Liver (tissue), 9 donors: ENCODE measurements around the gene ZNF426. TPM values are rescaled to one million over a fixed set of nuclear protein-coding genes. Genes with fewer than 3 reads are reported as not detected.
"Not testable (repeated sequence)": the region's sequence is repeated elsewhere in the genome, so short reads cannot be mapped to it uniquely, and the experiment has no call there.

Source experiments
- DNase-seq: peaks from one replicate; pipeline ENCODE4 v3.0.0-alpha.2; 2017; ENCODE audit warnings: low spot score
- H3K27ac ChIP-seq, 2 donors: one replicate each; pipeline ENCODE4 v1.7.0; 2013; ENCODE audit warnings: inconsistent platforms in 2 of 2, low read length in 2 of 2, control low read depth in 1 of 2, low read depth in 1 of 2, mild to moderate bottlenecking in 1 of 2
- H3K27me3 ChIP-seq, 4 donors: one replicate each; pipeline versions ENCODE4 v1.6.1 to v1.7.0; 2013; ENCODE audit warnings: low read length in 3 of 4, inconsistent platforms in 1 of 4, mild to moderate bottlenecking in 1 of 4, moderate library complexity in 1 of 4; ENCODE audit not compliant: control insufficient read depth in 4 of 4, insufficient read depth in 4 of 4
- H3K36me3 ChIP-seq, 4 donors: one replicate each; pipeline versions ENCODE4 v1.6.1 to v1.7.0; 2013; ENCODE audit warnings: low read length in 3 of 4, mild to moderate bottlenecking in 3 of 4, low read depth in 1 of 4, moderate library complexity in 1 of 4; ENCODE audit not compliant: control insufficient read depth in 4 of 4, insufficient read depth in 3 of 4
- H3K4me1 ChIP-seq, 4 donors: one replicate each; pipeline versions ENCODE4 v1.6.1 to v1.7.0; 2013; ENCODE audit warnings: low read length in 3 of 4, mild to moderate bottlenecking in 3 of 4, moderate library complexity in 1 of 4; ENCODE audit not compliant: control insufficient read depth in 4 of 4, insufficient read depth in 4 of 4
- H3K4me3 ChIP-seq, 3 donors: one replicate each; pipeline versions ENCODE4 v1.6.1 to v1.7.0; 2013; ENCODE audit warnings: low read length in 3 of 3, control low read depth in 1 of 3, low read depth in 1 of 3, mild to moderate bottlenecking in 1 of 3
- H3K9ac ChIP-seq, 2 donors: one replicate each; pipeline ENCODE4 v1.7.0; 2013; ENCODE audit warnings: low read length in 2 of 2, mild to moderate bottlenecking in 2 of 2, moderate library complexity in 2 of 2, control low read depth in 1 of 2, low read depth in 1 of 2
- H3K9me3 ChIP-seq, 4 donors: one replicate each; pipeline versions ENCODE4 v1.6.1 to v1.7.0; 2013; ENCODE audit warnings: low read length in 3 of 4; ENCODE audit not compliant: control insufficient read depth in 4 of 4
- ATF3 ChIP-seq: IDR thresholded peaks from 2 replicates; pipeline ENCODE4 v1.6.1; 2016; ENCODE audit warnings: antibody characterized with exemption
- EGR1 ChIP-seq, 2 donors: IDR thresholded peaks; 2 replicates each; pipeline ENCODE4 v1.6.1; 2016 to 2018; ENCODE audit warnings: antibody characterized with exemption in 2 of 2, low read depth in 2 of 2
- FOXA2 ChIP-seq: IDR thresholded peaks from 2 replicates; pipeline ENCODE4 v1.6.1; 2016; ENCODE audit warnings: antibody characterized with exemption
- GABPA ChIP-seq, 2 donors: IDR thresholded peaks in 1 of 2; conservative IDR thresholded peaks in 1 of 2; 2 replicates each; pipeline ENCODE4 v1.6.1; 2016; ENCODE audit warnings: antibody characterized with exemption in 2 of 2, mild to moderate bottlenecking in 1 of 2, moderate library complexity in 1 of 2
- NR2F2 ChIP-seq: IDR thresholded peaks from 2 replicates; pipeline ENCODE4 v1.6.1; 2016; ENCODE audit warnings: antibody characterized with exemption
- RAD21 ChIP-seq, 2 donors: IDR thresholded peaks; 2 replicates each; pipeline ENCODE4 v1.6.1; 2016; ENCODE audit warnings: antibody characterized with exemption in 2 of 2, mild to moderate bottlenecking in 2 of 2
- RXRA ChIP-seq, 2 donors: IDR thresholded peaks; 2 replicates each; pipeline ENCODE4 v1.6.1; 2017 to 2018; ENCODE audit warnings: antibody characterized with exemption in 2 of 2, mild to moderate bottlenecking in 1 of 2
- YY1 ChIP-seq: IDR thresholded peaks from 2 replicates; pipeline ENCODE4 v1.6.1; 2016; ENCODE audit warnings: antibody characterized with exemption, mild to moderate bottlenecking
- ZBTB33 ChIP-seq: IDR thresholded peaks from 2 replicates; pipeline ENCODE4 v1.6.1; 2016; ENCODE audit warnings: antibody characterized with exemption
- WGBS: extraction: QIAGEN DNeasy Blood & Tissue Kit; methylation state at CpG from one replicate; pipeline ENCODE4 v1.1.7; 2013; 5-methylcytosine and 5-hydroxymethylcytosine counted together
- polyA plus RNA-seq, 2 donors: library from polyadenylated mRNA; stranded (reverse) in 1 of 2; unstranded in 1 of 2; fragments of 200-250 nt in 1 of 2; fragments of >200 nt in 1 of 2; fragmentation: Nextera tagmentation in 1 of 2; extraction: Ambion mirVana in 1 of 2; gene quantifications; one replicate each; pipeline versions ENCODE4 v1.2.1 to v1.2.3, GENCODE V29; 2013 to 2015
- total RNA-seq, 2 donors: library from RNA; depleted of rRNA; stranded (reverse); fragments of >200 nt; gene quantifications; one replicate each; pipeline ENCODE4 v1.2.3, GENCODE V29; 2014
- TF ChIP-seq, protein P1 (sequence below): fragments of 150-350 bp; IDR thresholded peaks from 2 replicates; pipeline ENCODE4 v1.5.1; 2017; ENCODE audit warnings: improper control_type of control experiment, low read depth, low read length; ENCODE audit not compliant: missing input control
- TF ChIP-seq, protein P2 (sequence below): IDR thresholded peaks from 2 replicates; pipeline ENCODE4 v1.6.1; 2016; ENCODE audit warnings: antibody characterized with exemption, mild to moderate bottlenecking
- donor health status: healthy.
- donor health status: healthy.
- donor health status: healthy.
- donor health status: healthy.
- donor health status: healthy.

ZNF426 gene
- total and polyA plus RNA-seq, 4 donors = 0.75 to 6.8 (median 2.8) TPM

- DNase-seq = no peak
Observed at GRCh38 chr19:9547870-9548269, 9.4 kb upstream of the ZNF426 start.

GRCh38 chr19:9541281-9541680 is 2.8 kb upstream of the ZNF426 start:
- H3K4me3 ChIP-seq, H3K36me3 ChIP-seq, H3K4me1 ChIP-seq, H3K9ac ChIP-seq, H3K27me3 ChIP-seq, DNase-seq, H3K27ac ChIP-seq: not testable (repeated sequence)
- 91% methylated on average over 12 of the region's 12 CpGs for WGBS
- H3K9me3 ChIP-seq = peaks cover 5 to 24% (median 18%) of the 10 kb centered on the region in 4 donors

More at GRCh38 chr19:9547870-9548269, 9.4 kb upstream of the ZNF426 start:
- Histone ChIP-seq H3K9ac (no peak overlapping the region), H3K4me1 (no peaks in the 10 kb centered on the region), H3K9me3 (peaks cover 16 to 48% (median 23%) of the 10 kb centered on the region in 4 donors), H3K27me3 (no peaks in the 10 kb centered on the region), H3K36me3 (no peaks in the 10 kb centered on the region), H3K27ac (no peak overlapping the region), H3K4me3 (peak overlapping the region in 1 of 3 donors; percentile 2)
- 93% methylated on average over 11 of the region's 11 CpGs for WGBS
- TF ChIP-seq RXRA (IDR thresholded peaks at IDR 0.05) (no peak), YY1 (no peak), RAD21 (IDR thresholded peaks at IDR 0.05) (no peak), NR2F2 (no peak), GABPA (IDR thresholded peaks at IDR 0.05 in 1 of 2, conservative IDR thresholded peaks at IDR 0.05 in 1 of 2) (no peak), ATF3 (no peak), EGR1 (IDR thresholded peaks at IDR 0.05; ENCODE audit: low read depth in 2 of 2) (no peak), FOXA2 (no peak), ZBTB33 (no peak)
- TF ChIP-seq, protein P1, sequence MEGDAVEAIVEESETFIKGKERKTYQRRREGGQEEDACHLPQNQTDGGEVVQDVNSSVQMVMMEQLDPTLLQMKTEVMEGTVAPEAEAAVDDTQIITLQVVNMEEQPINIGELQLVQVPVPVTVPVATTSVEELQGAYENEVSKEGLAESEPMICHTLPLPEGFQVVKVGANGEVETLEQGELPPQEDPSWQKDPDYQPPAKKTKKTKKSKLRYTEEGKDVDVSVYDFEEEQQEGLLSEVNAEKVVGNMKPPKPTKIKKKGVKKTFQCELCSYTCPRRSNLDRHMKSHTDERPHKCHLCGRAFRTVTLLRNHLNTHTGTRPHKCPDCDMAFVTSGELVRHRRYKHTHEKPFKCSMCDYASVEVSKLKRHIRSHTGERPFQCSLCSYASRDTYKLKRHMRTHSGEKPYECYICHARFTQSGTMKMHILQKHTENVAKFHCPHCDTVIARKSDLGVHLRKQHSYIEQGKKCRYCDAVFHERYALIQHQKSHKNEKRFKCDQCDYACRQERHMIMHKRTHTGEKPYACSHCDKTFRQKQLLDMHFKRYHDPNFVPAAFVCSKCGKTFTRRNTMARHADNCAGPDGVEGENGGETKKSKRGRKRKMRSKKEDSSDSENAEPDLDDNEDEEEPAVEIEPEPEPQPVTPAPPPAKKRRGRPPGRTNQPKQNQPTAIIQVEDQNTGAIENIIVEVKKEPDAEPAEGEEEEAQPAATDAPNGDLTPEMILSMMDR = no peak
- TF ChIP-seq, protein P2, sequence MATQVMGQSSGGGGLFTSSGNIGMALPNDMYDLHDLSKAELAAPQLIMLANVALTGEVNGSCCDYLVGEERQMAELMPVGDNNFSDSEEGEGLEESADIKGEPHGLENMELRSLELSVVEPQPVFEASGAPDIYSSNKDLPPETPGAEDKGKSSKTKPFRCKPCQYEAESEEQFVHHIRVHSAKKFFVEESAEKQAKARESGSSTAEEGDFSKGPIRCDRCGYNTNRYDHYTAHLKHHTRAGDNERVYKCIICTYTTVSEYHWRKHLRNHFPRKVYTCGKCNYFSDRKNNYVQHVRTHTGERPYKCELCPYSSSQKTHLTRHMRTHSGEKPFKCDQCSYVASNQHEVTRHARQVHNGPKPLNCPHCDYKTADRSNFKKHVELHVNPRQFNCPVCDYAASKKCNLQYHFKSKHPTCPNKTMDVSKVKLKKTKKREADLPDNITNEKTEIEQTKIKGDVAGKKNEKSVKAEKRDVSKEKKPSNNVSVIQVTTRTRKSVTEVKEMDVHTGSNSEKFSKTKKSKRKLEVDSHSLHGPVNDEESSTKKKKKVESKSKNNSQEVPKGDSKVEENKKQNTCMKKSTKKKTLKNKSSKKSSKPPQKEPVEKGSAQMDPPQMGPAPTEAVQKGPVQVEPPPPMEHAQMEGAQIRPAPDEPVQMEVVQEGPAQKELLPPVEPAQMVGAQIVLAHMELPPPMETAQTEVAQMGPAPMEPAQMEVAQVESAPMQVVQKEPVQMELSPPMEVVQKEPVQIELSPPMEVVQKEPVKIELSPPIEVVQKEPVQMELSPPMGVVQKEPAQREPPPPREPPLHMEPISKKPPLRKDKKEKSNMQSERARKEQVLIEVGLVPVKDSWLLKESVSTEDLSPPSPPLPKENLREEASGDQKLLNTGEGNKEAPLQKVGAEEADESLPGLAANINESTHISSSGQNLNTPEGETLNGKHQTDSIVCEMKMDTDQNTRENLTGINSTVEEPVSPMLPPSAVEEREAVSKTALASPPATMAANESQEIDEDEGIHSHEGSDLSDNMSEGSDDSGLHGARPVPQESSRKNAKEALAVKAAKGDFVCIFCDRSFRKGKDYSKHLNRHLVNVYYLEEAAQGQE = no peak

GRCh38 chr19:9539921-9540320 is 1.5 kb upstream of the ZNF426 start:
- H3K4me1 ChIP-seq, DNase-seq, H3K27me3 ChIP-seq, H3K9ac ChIP-seq, H3K27ac ChIP-seq: not testable (repeated sequence)
- 90% methylated on average over 1 of the region's 1 CpG for WGBS
- H3K9me3 ChIP-seq = peaks cover 13 to 23% (median 19%) of the 10 kb centered on the region in 4 donors
- peaks cover 2 to 12% (median 7%) of the 10 kb centered on the region in 4 donors for H3K36me3 ChIP-seq
- H3K4me3 ChIP-seq = peak overlapping the region in 1 of 3 donors; percentile 14

DNA sequence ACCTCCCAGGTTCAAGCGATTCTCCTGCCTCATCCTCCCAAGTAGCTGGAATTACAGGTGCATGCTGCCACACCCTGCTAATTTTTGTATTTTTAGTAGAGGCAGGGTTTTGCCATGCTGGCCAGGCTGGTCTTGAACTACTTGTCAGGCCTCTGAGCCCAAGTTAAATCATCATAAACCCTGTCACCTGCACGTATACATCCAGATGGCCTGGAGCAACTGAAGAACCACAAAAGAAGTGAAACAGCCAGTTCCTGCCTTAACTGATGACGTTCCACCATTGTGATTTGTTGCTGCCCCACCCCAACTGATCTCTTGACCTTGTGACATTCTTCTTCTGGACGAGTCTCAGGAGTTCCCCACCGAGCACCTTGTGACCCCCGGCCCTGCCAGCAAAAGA is 756 bp upstream of the ZNF426 start:
- H3K9me3 ChIP-seq = peaks cover 12 to 22% (median 20%) of the 10 kb centered on the region in 4 donors
- not testable (repeated sequence) for H3K4me1 ChIP-seq, H3K9ac ChIP-seq, H3K4me3 ChIP-seq, DNase-seq, H3K27ac ChIP-seq, H3K27me3 ChIP-seq
- 85% methylated on average over 6 of the region's 6 CpGs for WGBS
- peaks cover 6 to 19% (median 11%) of the 10 kb centered on the region in 4 donors for H3K36me3 ChIP-seq
